Testis (tissue), 2 donors: ENCODE measurements around the gene DISP2.

Experiments
- CTCF ChIP-seq, 3 experiments: fragments of 450-650 bp in 2 of 3; fragments of 200-600 bp in 1 of 3; sonication (generic) in 1 of 3; IDR thresholded peaks; one replicate each; pipeline ENCODE4 v1.5.1; 2016 to 2019; ENCODE audit warnings: antibody characterized with exemption in 3 of 3, mild to moderate bottlenecking in 2 of 3, moderate library complexity in 1 of 3
- POLR2A ChIP-seq: fragments of 450-650 bp; IDR thresholded peaks from one replicate; pipeline ENCODE4 v1.6.1; 2017; ENCODE audit warnings: antibody characterized with exemption, mild to moderate bottlenecking, moderate library complexity

GRCh38 chr15:40389824-40390595 lies 32.0 kb downstream of the DISP2 start:
- TF ChIP-seq POLR2A = no peak
- TF ChIP-seq CTCF (IDR thresholded peaks at IDR 0.05) = no peak
